ELR (cell line): Measurements from ENCODE around the gene ACSF3.

Experiments
- DNase-seq: peaks from one replicate; pipeline ENCODE4 v3.0.0-alpha.2; 2015; ENCODE audit warnings: low read depth

Gene ACSF3

GRCh38 chr16:89095491-89095951 is 1.9 kb downstream of the ACSF3 start:
- DNase-seq = no peak

GRCh38 chr16:89096042-89096717 is 2.5 kb downstream of the ACSF3 start:
- no peak for DNase-seq

GRCh38 chr16:89096768-89097391 is 3.2 kb downstream of the ACSF3 start:
- DNase-seq = no peak

GRCh38 chr16:89097392-89097772 is 3.7 kb downstream of the ACSF3 start:
- no peak for DNase-seq

- no peak for DNase-seq
Observed at GRCh38 chr16:89098767-89099430, 5.2 kb downstream of the ACSF3 start.

GRCh38 chr16:89099905-89100304 is 6.3 kb downstream of the ACSF3 start:
- no peak for DNase-seq

GRCh38 chr16:89100601-89101302 is 7.1 kb downstream of the ACSF3 start:
- no peak for DNase-seq

- DNase-seq = no peak
Observed at GRCh38 chr16:89101303-89102040, 7.8 kb downstream of the ACSF3 start.

- DNase-seq = no peak
Observed at GRCh38 chr16:89102041-89102471, 8.4 kb downstream of the ACSF3 start.

- no peak for DNase-seq
Observed at GRCh38 chr16:89102481-89103073, 8.9 kb downstream of the ACSF3 start.

- DNase-seq = no peak
Observed at GRCh38 chr16:89103156-89103555, 9.5 kb downstream of the ACSF3 start.

GRCh38 chr16:89103781-89104180 is 10.1 kb downstream of the ACSF3 start:
- no peak for DNase-seq

- DNase-seq = no peak
Observed at GRCh38 chr16:89104303-89104702, 10.7 kb downstream of the ACSF3 start.

- no peak for DNase-seq
Observed at GRCh38 chr16:89104930-89105571, 11.4 kb downstream of the ACSF3 start.

GRCh38 chr16:89105599-89106151 is 12.0 kb downstream of the ACSF3 start:
- no peak for DNase-seq

GRCh38 chr16:89106533-89107202 is 13.0 kb downstream of the ACSF3 start:
- no peak for DNase-seq

GRCh38 chr16:89107203-89107582 is 13.5 kb downstream of the ACSF3 start:
- no peak for DNase-seq

- DNase-seq = no peak
Observed at GRCh38 chr16:89108416-89108815, 14.8 kb downstream of the ACSF3 start.

GRCh38 chr16:89110641-89111040 is 17.0 kb downstream of the ACSF3 start:
- DNase-seq = no peak

- DNase-seq = no peak
Observed at GRCh38 chr16:89111263-89111662, 17.6 kb downstream of the ACSF3 start.
